A172 (cell line): Measurements from ENCODE around the gene OR6M1. TPM values are rescaled to one million over a fixed set of nuclear protein-coding genes. Genes with fewer than 3 reads are reported as not detected.

ENCODE experiments used
- DNase-seq: peaks from one replicate; pipeline ENCODE4 v3.0.0-alpha.2; 2015; ENCODE audit warnings: low spot score
- total RNA-seq: library from RNA; depleted of rRNA; stranded (reverse); fragments of >200 nt; shearing (Covaris generic); gene quantifications from 2 replicates; pipeline ENCODE4 v1.2.3, GENCODE V29; 2014; rRNA removed

The OR6M1 gene
- total RNA-seq, 1 experiment from 2014 or later = not detected

DNA sequence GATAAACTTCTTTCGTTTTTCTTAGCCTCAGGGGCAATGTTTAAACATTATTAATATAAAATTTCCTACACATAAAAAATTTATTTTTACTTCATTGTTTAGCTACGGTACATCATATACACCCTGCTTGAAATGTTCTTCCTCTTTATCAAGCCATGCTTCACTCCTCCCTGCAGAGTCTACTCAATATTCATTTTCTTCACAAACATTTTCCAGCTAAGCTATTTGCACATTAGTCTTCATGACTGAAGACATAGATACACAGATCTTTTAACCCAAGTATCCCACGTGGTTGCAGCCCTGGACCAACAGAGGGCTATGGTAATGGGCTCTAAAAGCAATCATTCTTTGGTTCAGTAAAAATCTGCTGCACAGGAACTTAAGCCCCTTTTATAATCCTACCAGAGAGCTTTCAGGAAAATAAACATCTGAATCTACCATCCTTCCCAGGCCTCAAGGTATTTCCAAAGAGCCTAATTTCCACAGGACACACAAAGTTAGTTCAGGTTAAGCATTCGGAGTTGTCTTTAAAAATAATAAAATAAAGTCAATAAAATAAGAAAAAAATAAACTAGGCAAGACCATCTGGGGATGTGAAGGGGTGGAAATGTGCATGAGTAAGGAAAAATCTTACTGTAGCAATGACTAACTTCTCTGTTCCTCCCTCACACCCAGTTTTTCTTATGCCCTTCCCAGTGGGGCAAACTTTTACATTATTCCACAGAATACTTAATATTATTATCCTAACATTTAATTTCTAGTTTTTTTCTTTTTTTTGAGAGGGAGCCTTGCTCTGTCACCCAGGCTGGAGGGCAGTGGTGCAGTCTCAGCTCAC, 30.2 kb downstream of the OR6M1 start:
- no peak for DNase-seq

GRCh38 chr11:123775289-123775688, 30.9 kb downstream of the OR6M1 start:
- no peak for DNase-seq

- DNase-seq = no peak
Observed at GRCh38 chr11:123773959-123774358, 32.2 kb downstream of the OR6M1 start.

DNA sequence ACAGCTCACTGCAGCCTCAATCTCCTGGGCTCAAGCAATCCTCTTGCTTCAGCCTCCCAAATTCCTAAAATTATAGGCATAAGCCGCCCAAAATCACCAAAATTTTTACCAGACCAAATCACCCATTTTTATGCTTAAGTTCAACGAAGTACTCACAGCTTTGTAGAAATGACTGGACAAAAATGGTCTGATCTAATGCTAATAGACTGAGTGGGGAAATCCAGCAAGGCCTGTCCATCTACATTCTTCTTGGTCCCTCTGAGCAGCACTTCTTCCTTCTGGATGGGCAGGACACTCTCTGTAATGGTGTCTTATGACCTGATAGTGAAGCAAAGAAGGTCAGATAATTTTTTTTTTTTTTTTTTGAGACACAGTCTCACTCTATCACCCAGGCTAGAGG, 33.1 kb downstream of the OR6M1 start:
- no peak for DNase-seq

DNA sequence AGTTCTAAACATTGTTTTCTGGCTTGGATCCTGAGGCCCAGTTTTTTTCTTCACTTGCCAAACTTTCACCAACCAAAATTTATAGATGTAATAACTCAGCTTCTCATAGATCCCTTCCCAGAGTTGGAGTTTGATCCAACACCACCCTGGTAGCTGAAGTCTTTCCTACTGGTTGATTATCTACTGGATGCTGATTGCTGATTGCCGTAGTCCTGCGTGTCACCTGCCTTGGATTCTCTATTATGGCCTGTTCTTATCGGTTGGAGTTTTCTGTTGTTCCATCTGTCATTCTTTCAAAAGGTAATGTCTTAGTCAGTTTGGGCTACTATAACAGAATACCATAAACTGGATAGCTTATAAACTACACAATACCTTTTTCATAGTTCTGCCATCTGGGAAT, 34.5 kb downstream of the OR6M1 start:
- no peak for DNase-seq

- DNase-seq = no peak
Observed at GRCh38 chr11:123770712-123771111, 35.4 kb downstream of the OR6M1 start.

DNA sequence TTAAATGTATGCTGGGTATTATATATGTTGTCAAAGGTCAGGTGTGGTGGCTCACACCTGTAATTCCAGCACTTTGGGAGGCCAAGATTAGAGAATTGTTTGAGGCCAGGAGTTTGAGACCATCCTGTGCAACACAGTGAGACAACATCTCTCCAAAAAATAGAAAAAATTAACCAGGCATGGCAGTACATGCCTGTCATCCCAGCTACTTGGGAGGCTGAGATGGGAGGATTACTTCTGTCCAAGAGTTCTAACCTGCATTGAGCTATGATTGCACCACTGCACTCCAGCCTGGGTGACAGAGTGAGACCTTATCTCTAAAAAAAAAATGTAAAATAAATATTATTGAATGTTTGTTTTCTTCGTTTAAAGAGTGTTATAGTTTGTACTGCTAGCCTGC, 40.5 kb downstream of the OR6M1 start:
- no peak for DNase-seq

GRCh38 chr11:123762422-123762821, 43.7 kb downstream of the OR6M1 start:
- DNase-seq = no peak

DNA sequence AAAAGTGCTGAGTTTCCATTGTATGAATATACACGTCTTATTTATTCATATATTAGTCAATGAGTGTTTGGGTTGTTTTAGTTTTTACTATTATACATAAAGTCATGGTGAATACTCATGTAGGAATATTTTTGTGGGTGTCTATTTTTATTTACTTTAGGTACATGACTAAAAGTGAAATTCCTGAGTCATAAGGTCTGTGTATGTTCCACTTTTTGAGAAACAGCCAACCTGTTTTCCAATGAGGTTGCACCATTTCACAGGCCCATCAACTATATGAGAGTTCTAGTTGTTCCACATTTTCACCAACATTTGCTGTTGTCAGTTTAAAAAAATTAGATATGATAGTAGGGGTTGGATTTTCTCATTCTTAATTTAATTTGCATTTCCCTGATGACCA, 45.3 kb downstream of the OR6M1 start:
- no peak for DNase-seq

- no peak for DNase-seq
Observed at GRCh38 chr11:123757976-123758375, 48.2 kb downstream of the OR6M1 start.

DNA sequence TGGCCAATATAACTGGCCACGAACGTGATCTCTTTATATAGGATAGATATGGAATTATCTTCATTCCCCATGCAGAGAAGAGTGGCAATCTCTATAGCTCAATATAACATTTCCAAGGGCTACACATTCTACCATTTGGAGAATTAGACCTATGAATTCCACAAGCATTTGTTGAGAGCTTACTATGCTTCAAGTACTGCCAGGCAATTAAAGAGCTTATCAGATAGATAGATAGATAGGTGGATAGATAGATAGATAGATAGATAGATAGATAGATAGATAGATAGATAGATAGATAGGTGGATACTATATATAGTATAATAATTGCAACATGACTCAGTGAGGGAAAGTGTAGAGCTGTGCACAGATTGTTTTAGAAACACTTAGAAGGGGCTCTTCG, 50.3 kb downstream of the OR6M1 start:
- no peak for DNase-seq

Other genes starting within 250 kb of the OR6M1 start
- gene SCN3B, start 151.7 kb downstream of the OR6M1 start, total RNA-seq = 0.05 and 0.10 TPM in 2 replicates
- 5.7 and 7.1 TPM in 2 replicates for gene ZNF202, start 64.7 kb downstream of the OR6M1 start, total RNA-seq
- not detected in 2 replicates for gene OR6X1, start 51.8 kb downstream of the OR6M1 start, total RNA-seq
- not detected in 2 replicates for gene TMEM225, start 79.3 kb upstream of the OR6M1 start, total RNA-seq
- gene OR8D4, start 95.8 kb upstream of the OR6M1 start, total RNA-seq = not detected in 2 replicates
- gene OR4D5, start 133.3 kb upstream of the OR6M1 start, total RNA-seq = not detected in 2 replicates
- gene OR6T1, start 137.5 kb upstream of the OR6M1 start, total RNA-seq = not detected in 2 replicates
- not detected in 2 replicates for gene OR10S1, start 171.4 kb upstream of the OR6M1 start, total RNA-seq
- gene OR10G6, start 188.8 kb upstream of the OR6M1 start, total RNA-seq = not detected in 2 replicates
- gene OR10G4, start 206.6 kb upstream of the OR6M1 start, total RNA-seq = not detected in 2 replicates
- not detected in 2 replicates for gene OR10G9, start 216.7 kb upstream of the OR6M1 start, total RNA-seq
- gene OR10G8, start 220.4 kb upstream of the OR6M1 start, total RNA-seq = not detected in 2 replicates
- not detected in 2 replicates for gene OR10G7, start 235.0 kb upstream of the OR6M1 start, total RNA-seq